H1 (cell line): ENCODE results near the gene OLFM2. TPM values are rescaled to one million over a fixed set of nuclear protein-coding genes. Genes with fewer than 3 reads are reported as not detected.

ENCODE experiments used
- CHD2 ChIP-seq: IDR thresholded peaks from 2 replicates; pipeline ENCODE4 v1.6.1; 2012; ENCODE audit warnings: low read length, improper control_type of control experiment
- HDAC2 ChIP-seq, 2 experiments: fragments of 300-600 bp in 1 of 2; sonication (generic) in 1 of 2; IDR thresholded peaks; 2 replicates each; pipeline ENCODE4 v1.6.1; 2011 to 2012; ENCODE audit warnings: low read depth in 2 of 2, low read length in 2 of 2, mild to moderate bottlenecking in 2 of 2, moderate library complexity in 2 of 2, borderline replicate concordance in 1 of 2, inconsistent platforms in 1 of 2
- YY1 ChIP-seq: IDR thresholded peaks from 2 replicates; pipeline ENCODE4 v1.6.1; 2011; ENCODE audit warnings: low read depth, mild to moderate bottlenecking, low read length
- polyA plus RNA-seq, 7 experiments: library from polyadenylated mRNA; depleted of rRNA in 3 of 7; stranded (reverse) in 5 of 7; unstranded in 2 of 7; fragments of >200 nt in 5 of 7; fragments of 200-250 nt in 2 of 7; gene quantifications; 1 replicate in 5 of 7; 2 replicates in 1 of 7; 4 replicates in 1 of 7; pipeline versions ENCODE4 v1.2.1 to v1.2.3, GENCODE V29; 2011 to 2013; ENCODE audit warnings: missing spikeins in 2 of 7, mixed read lengths in 2 of 7
- total RNA-seq: library from RNA; stranded (reverse); fragmentation: NEBNext Ultra II Directional; extraction: Animal tissue kit (Norgen Biotek cat#: 25700); gene quantifications from 2 replicates; pipeline ENCODE4 v1.2.1, GENCODE V29; 2021

The OLFM2 gene
- total and polyA plus RNA-seq, 2 of the 8 experiments (the other 6 are each of a cell fraction or from before 2014, with no cell fraction given): 68.2 to 151 TPM

DNA sequence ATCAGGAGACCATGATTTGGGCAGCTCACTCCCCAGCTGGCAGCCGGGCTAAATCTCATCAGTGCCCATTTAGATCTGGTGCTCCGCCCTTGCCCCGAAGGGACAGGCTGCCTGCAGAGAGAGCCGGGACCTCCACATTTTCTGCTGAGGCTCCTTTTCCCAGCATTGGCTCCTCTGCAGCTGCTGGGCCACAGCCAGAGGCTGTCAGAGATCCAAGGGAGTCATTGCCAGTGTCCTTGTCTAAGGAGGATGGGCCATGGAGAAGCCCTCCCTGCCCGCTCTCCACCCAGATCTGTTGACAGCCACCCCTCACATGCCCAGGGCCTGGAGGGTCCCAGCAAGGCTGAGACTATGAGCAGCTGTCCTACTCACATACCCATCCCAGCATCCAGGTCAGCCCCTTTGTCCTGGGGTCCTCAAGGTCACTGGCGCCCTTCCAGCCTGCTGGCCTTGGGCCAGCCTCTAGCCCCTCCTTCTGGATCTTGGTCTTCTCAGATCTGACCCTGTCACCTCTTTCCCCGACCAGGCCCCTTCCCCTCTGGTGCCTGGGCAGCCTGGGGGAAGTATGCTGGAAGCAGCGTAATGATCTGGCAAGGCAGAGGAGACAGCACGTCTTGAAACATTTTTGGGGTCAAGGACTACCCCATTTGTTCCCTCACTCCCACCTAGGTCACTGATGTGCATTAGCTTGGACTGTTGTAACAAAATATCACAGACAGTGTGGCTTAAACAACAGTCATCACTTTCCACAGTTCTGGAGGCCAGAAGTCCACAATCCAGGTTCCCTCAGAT, 93.3 kb downstream of the OLFM2 start (continued):
- TF ChIP-seq HDAC2 (IDR thresholded peaks at IDR 0.05; ENCODE audit: borderline replicate concordance in 1 of 2, low read depth in 2 of 2, low read length in 2 of 2): no peak
- no peak for TF ChIP-seq YY1
- TF ChIP-seq CHD2: no peak
